ENCODE measurements around the gene BRIP1.

DNA sequence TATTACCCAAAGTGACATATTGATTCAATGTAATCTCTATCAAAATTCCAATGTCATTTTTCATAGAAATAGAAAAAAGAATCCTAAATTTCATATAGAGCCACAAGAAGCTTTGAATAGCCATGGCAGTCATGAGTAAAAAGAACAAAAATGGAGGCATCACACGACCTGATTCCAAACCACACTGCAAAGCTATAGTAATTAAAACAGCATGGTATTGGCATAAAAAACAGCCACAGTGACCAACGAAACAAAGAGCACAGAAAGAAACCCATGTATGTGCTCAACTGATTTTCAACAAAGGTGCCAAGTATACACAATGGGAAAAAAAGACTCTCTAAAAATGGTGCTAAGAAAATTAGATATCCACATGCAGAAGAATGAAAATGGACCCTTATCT, 101.5 kb downstream of the BRIP1 start:
- no peak for TF ChIP-seq CTCF (IDR thresholded peaks at IDR 0.05)
- TF ChIP-seq POLR2A (IDR thresholded peaks at IDR 0.05; ENCODE audit: low read depth): no peak
- TF ChIP-seq POLR2AphosphoS5 (IDR thresholded peaks at IDR 0.05): no peak
- TF ChIP-seq EP300 (IDR thresholded peaks at IDR 0.05): no peak
